Peyer's patch (tissue), 4 donors: ENCODE measurements around the gene SNTG2. TPM values are rescaled to one million over a fixed set of nuclear protein-coding genes. Genes with fewer than 3 reads are reported as not detected.

Experiments
- DNase-seq, 3 donors: peaks; one replicate each; pipeline ENCODE4 v3.0.0-alpha.2; 2017 to 2019
- H3K27ac ChIP-seq, 4 donors: fragments of 200-600 bp; sonication (generic); one replicate each; pipeline ENCODE4 v1.5.1; 2016 to 2019
- H3K27me3 ChIP-seq, 2 donors: fragments of 200-600 bp; sonication (generic); one replicate each; pipeline ENCODE4 v1.5.1; 2019
- H3K36me3 ChIP-seq, 3 donors: fragments of 200-600 bp; sonication (generic); one replicate each; pipeline ENCODE4 v1.5.1; 2016 to 2019
- H3K4me1 ChIP-seq, 4 donors: fragments of 200-600 bp; sonication (generic); one replicate each; pipeline ENCODE4 v1.5.1; 2016 to 2019
- H3K4me3 ChIP-seq, 4 donors: fragments of 200-600 bp; sonication (generic); 1 replicate in 3 of 4; 2 replicates in 1 of 4; pipeline ENCODE4 v1.5.1; 2016 to 2019; ENCODE audit warnings: mild to moderate bottlenecking in 1 of 4
- H3K9me3 ChIP-seq, 4 donors: fragments of 200-600 bp; sonication (generic); one replicate each; pipeline ENCODE4 v1.5.1; 2016 to 2019; ENCODE audit warnings: mild to moderate bottlenecking in 1 of 4
- CTCF ChIP-seq, 6 experiments: fragments of 450-650 bp in 4 of 6; fragments of 200-600 bp in 2 of 6; sonication (generic) in 1 of 6; IDR thresholded peaks; one replicate each; pipeline ENCODE4 v1.5.1; 2017 to 2019; ENCODE audit warnings: antibody characterized with exemption in 6 of 6, mild to moderate bottlenecking in 3 of 6, moderate library complexity in 1 of 6
- POLR2A ChIP-seq, 2 donors: fragments of 450-650 bp; IDR thresholded peaks; one replicate each; pipeline ENCODE4 v1.5.1; 2017; ENCODE audit warnings: antibody characterized with exemption in 2 of 2, mild to moderate bottlenecking in 2 of 2, moderate library complexity in 2 of 2
- total RNA-seq, 4 donors: library from RNA; depleted of rRNA; stranded (reverse); fragments of >200 nt; gene quantifications; one replicate each; pipeline ENCODE4 v1.1.0, GENCODE V29; 2016

The SNTG2 gene
- total RNA-seq, 4 donors from 2014 or later: 1.8 to 65.2 (median 3.9) TPM

GRCh38 chr2:1256632-1257324 lies 306.1 kb downstream of the SNTG2 start:
- TF ChIP-seq CTCF (IDR thresholded peaks at IDR 0.05): no peak
- no peaks in the 10 kb centered on the region for H3K27me3 ChIP-seq
- H3K27ac ChIP-seq: no peak overlapping the region
- H3K4me3 ChIP-seq: no peak overlapping the region
- no peaks in the 10 kb centered on the region for H3K36me3 ChIP-seq
- H3K4me1 ChIP-seq: no peaks in the 10 kb centered on the region
- no peaks in the 10 kb centered on the region for H3K9me3 ChIP-seq
- DNase-seq: no peak

GRCh38 chr2:1257334-1257733 lies 306.7 kb downstream of the SNTG2 start:
- no peak for DNase-seq
- no peaks in the 10 kb centered on the region for H3K27me3 ChIP-seq
- H3K4me1 ChIP-seq: no peaks in the 10 kb centered on the region
- H3K27ac ChIP-seq: no peak overlapping the region
- no peaks in the 10 kb centered on the region for H3K9me3 ChIP-seq
- TF ChIP-seq CTCF (IDR thresholded peaks at IDR 0.05) (no peak), POLR2A (IDR thresholded peaks at IDR 0.05) (no peak)
- H3K4me3 ChIP-seq: no peak overlapping the region
- no peaks in the 10 kb centered on the region for H3K36me3 ChIP-seq

GRCh38 chr2:1259746-1260145 lies 309.1 kb downstream of the SNTG2 start:
- H3K27me3 ChIP-seq: no peaks in the 10 kb centered on the region
- DNase-seq: no peak
- H3K27ac ChIP-seq: no peak overlapping the region
- no peak overlapping the region for H3K4me3 ChIP-seq
- H3K9me3 ChIP-seq: no peaks in the 10 kb centered on the region
- H3K4me1 ChIP-seq: no peaks in the 10 kb centered on the region
- no peaks in the 10 kb centered on the region for H3K36me3 ChIP-seq
- TF ChIP-seq POLR2A (IDR thresholded peaks at IDR 0.05) (no peak), CTCF (IDR thresholded peaks at IDR 0.05) (no peak)

- TF ChIP-seq POLR2A (IDR thresholded peaks at IDR 0.05): no peak
- TF ChIP-seq CTCF (IDR thresholded peaks at IDR 0.05): no peak
Observed at GRCh38 chr2:1262609-1263008, 312.0 kb downstream of the SNTG2 start.

GRCh38 chr2:1265454-1265853 lies 314.8 kb downstream of the SNTG2 start:
- H3K4me3 ChIP-seq: no peak overlapping the region
- DNase-seq: no peak
- no peak overlapping the region for H3K27ac ChIP-seq
- H3K27me3 ChIP-seq: no peaks in the 10 kb centered on the region
- TF ChIP-seq CTCF (IDR thresholded peaks at IDR 0.05) (no peak), POLR2A (IDR thresholded peaks at IDR 0.05) (no peak)
- no peaks in the 10 kb centered on the region for H3K4me1 ChIP-seq
- H3K36me3 ChIP-seq: no peaks in the 10 kb centered on the region
- H3K9me3 ChIP-seq: no peaks in the 10 kb centered on the region

More at GRCh38 chr2:1262609-1263008, 312.0 kb downstream of the SNTG2 start:
- no peak overlapping the region for H3K27ac ChIP-seq
- no peaks in the 10 kb centered on the region for H3K9me3 ChIP-seq
- H3K36me3 ChIP-seq: no peaks in the 10 kb centered on the region
- no peak for DNase-seq
- no peak overlapping the region for H3K4me3 ChIP-seq
- H3K27me3 ChIP-seq: no peaks in the 10 kb centered on the region
- H3K4me1 ChIP-seq: no peaks in the 10 kb centered on the region

GRCh38 chr2:1266351-1266750 lies 315.7 kb downstream of the SNTG2 start:
- Histone ChIP-seq H3K27ac (no peak overlapping the region), H3K4me1 (no peaks in the 10 kb centered on the region), H3K27me3 (no peaks in the 10 kb centered on the region), H3K36me3 (no peaks in the 10 kb centered on the region), H3K9me3 (no peaks in the 10 kb centered on the region), H3K4me3 (no peak overlapping the region)
- no peak for DNase-seq
- TF ChIP-seq POLR2A (IDR thresholded peaks at IDR 0.05) (no peak), CTCF (IDR thresholded peaks at IDR 0.05) (no peak)
